Articular chondrocyte of knee joint (primary cell): Measurements from ENCODE around the gene CLDND1. TPM values are rescaled to one million over a fixed set of nuclear protein-coding genes. Genes with fewer than 3 reads are reported as not detected.

Experiments
- small RNA-seq: library from RNA; depleted of rRNA; stranded (forward); fragments of <200 nt; gene quantifications from one replicate; pipeline ENCODE3, GENCODE V24; 2012
- total RNA-seq: library from RNA; depleted of rRNA; stranded (reverse); fragments of >200 nt; gene quantifications from 2 replicates; pipeline ENCODE4 v1.2.3, GENCODE V29; 2012

CLDND1 gene
- total RNA-seq = 70.8 and 84.1 TPM in 2 replicates

DNA sequence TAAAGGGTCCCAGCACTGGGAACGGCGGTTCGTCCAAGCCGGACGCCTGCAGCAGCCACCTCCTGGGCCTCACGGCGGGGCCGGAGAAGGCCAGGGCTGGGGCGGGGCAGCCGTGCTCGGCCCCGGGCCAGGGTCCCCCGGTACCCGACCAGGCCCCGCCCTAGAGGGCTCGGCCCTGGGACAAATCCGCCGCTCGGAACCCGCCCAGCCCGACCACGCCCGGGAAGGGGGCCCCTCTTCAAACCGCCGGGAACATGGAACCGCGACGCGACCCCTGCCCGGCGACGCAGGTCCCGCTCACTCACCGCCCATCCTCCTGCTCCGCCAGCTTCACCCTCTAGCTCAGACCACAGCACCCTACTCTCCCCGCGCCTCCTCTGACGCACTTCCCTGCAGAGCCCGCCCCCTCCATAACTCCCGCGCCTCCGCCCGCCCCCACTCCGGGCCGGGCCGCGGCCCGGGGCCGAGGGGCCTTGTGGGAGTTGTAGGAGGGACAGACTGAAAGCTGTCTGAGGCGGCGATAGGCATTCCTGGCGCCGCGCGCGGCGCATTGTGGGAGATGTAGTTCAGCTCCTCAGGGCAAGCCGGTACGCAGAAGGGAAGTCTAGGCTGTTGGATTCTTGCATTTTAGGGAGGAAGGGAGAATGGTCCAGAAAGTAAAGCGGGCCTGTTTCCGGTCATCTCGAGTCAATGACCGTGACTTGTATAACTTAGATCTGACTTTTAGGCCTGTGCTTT lies at the start of gene CLDND1:
Gene CLDND1 (minus strand): TSS at position 359 of the 738 bp plus-strand sequence. CDS start 1,478 bp downstream, outside the sequence.

DNA sequence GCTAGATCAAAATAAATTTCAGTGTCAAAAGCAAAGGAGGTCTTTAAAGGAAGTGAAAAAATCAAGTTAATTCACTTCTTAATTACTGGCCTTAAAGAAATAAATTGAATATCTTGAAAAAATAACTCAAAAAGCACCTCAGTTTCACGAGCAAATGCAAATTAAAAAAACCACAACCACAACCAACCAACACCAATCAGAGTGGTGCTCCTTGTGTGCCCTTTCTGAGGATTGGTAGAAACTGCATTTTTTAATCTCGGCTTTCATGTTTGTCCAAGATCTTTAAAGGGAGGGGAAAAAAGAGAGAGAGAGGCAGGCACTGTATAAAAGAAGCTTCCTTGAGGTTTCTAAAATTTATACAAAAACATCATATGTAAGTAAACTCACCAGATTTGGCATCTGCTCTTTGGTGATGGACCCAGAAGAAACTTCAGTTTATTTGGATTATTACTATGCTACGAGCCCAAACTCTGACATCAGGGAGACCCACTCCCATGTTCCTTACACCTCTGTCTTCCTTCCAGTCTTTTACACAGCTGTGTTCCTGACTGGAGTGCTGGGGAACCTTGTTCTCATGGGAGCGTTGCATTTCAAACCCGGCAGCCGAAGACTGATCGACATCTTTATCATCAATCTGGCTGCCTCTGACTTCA lies 9.0 kb upstream of the CLDND1 start, which contains the start of gene GPR15:
Gene GPR15 (plus strand): TSS at position 357 of the 653 bp plus-strand sequence. CDS start 56 bp downstream, at position 413.

DNA sequence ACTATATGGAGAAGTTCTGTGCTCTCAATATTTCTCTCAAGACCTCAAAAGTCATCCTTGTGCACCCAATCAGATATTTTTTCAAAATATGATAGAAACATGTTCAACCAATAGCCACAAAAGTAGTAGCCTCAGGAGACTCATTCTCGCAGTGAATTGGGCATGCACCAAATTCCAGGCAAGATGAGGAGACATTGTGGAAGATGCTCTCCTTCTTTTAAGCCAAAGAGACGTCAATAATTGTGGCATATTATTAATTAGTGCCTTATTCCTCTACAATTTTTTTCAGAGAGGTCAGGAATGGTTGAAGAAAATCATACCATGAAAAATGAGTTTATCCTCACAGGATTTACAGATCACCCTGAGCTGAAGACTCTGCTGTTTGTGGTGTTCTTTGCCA lies 25.3 kb downstream of the CLDND1 start, which contains the start of gene OR5K2:
Gene OR5K2 (plus strand): TSS at position 301 of the 400 bp plus-strand sequence. CDS start 0 bp downstream, at position 301.

Small RNAs within 50 kb of the gene (small RNA-seq; reads per million reads assigned to genes)
- gene RPL38P4 = not detected

Other genes starting within 250 kb of the CLDND1 start
- not detected in 2 replicates for gene OR5H2, start 240.4 kb downstream of the CLDND1 start, total RNA-seq
- not detected in 2 replicates for gene OR5K4, start 169.0 kb downstream of the CLDND1 start, total RNA-seq
- not detected in 2 replicates for gene OR5K3, start 132.2 kb downstream of the CLDND1 start, total RNA-seq
- gene OR5K1, start 59.7 kb downstream of the CLDND1 start, total RNA-seq = not detected in 2 replicates
- gene OR5K2, start 25.2 kb downstream of the CLDND1 start, total RNA-seq = not detected in 2 replicates
- gene GPR15, start 9.1 kb upstream of the CLDND1 start, total RNA-seq = not detected in 2 replicates
- gene CPOX, start 70.7 kb upstream of the CLDND1 start, total RNA-seq = 19.7 TPM in 2 replicates
- 1.3 and 3.9 TPM in 2 replicates for gene ST3GAL6, start 240.4 kb upstream of the CLDND1 start, total RNA-seq